AG10803 (cell line): ENCODE measurements around the gene PBXIP1.

Source experiments
- DNase-seq: peaks from one replicate; pipeline ENCODE4 v3.0.0; 2010; ENCODE audit warnings: low read depth
- H3K4me3 ChIP-seq: 2 replicates; pipeline ENCODE4 v1.5.1; 2011; ENCODE audit warnings: mild to moderate bottlenecking, low read length, control low read depth
- CTCF ChIP-seq: conservative IDR thresholded peaks from 2 replicates; pipeline ENCODE4 v1.5.1; 2011; ENCODE audit warnings: mild to moderate bottlenecking, low read length, control low read depth, inconsistent platforms

PBXIP1 gene

GRCh38 chr1:155002464-155003226 is 46.7 kb upstream of the PBXIP1 start, which contains the start of gene ZBTB7B:
Gene ZBTB7B (plus strand): TSS chr1:155002802. CDS start chr1:155014661, 11,859 bp downstream.
- no peak for DNase-seq
- TF ChIP-seq CTCF, result 0 out of 2 replicates have a peak, but pooled peaks have one; percentile 5
- peak within 1 kb of the TSS; percentile 96 for H3K4me3 ChIP-seq

- peak overlapping the region; percentile 96 for H3K4me3 ChIP-seq
- peak; percentile 50 for TF ChIP-seq CTCF
- peak; percentile 98 for DNase-seq
These were observed 46.0 kb upstream of the PBXIP1 start for GRCh38 chr1:155001675-155002463.

GRCh38 chr1:155001425-155001674 is 45.5 kb upstream of the PBXIP1 start:
- no peak for TF ChIP-seq CTCF
- peak overlapping the region; percentile 86 for H3K4me3 ChIP-seq
- no peak for DNase-seq

GRCh38 chr1:155000726-155001424 is 45.0 kb upstream of the PBXIP1 start:
- H3K4me3 ChIP-seq, result peak overlapping the region; percentile 86
- TF ChIP-seq CTCF, result no peak
- peak; percentile 82 for DNase-seq

- H3K4me3 ChIP-seq, result peak overlapping the region; percentile 86
- DNase-seq, result no peak
- TF ChIP-seq CTCF, result no peak
These were observed 44.5 kb upstream of the PBXIP1 start for GRCh38 chr1:155000411-155000725.

- H3K4me3 ChIP-seq, result peak overlapping the region; percentile 86
- DNase-seq, result no peak
- TF ChIP-seq CTCF, result no peak
These were observed 43.9 kb upstream of the PBXIP1 start for GRCh38 chr1:154999571-155000410.
